ENCODE results near the gene SMARCD2. TPM values are rescaled to one million over a fixed set of nuclear protein-coding genes. Genes with fewer than 3 reads are reported as not detected.
"Not testable (repeated sequence)": the region's sequence is repeated elsewhere in the genome, so short reads cannot be mapped to it uniquely, and the experiment has no call there.

SMARCD2 gene
- total and polyA plus RNA-seq, 2 experiments from 2014 or later, result 39.2 to 40.3 TPM

DNA sequence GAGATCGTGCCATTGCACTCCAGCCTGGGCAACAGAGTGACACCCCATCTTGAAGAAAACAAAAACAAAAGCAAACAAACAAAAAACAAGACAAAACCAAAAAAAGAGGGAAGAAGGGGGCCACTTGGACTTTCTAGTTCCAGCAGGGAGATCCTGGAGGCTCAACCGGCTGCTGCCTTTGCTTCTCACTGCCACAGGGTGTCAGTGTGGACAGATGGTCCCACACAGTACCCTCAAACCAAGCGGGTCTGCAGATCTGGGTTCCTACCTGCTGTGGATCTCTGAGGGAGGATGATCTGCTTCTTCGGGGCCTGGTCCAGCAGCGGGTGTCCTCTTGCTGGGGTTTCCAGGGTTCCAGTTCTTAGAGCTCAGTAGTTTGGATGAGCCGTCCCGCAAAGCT is 24.1 kb upstream of the SMARCD2 start:
- H3K9me3 ChIP-seq (ENCODE audit: low read depth); H3K27me3 ChIP-seq; H3K27ac ChIP-seq: not testable (repeated sequence)

DNA sequence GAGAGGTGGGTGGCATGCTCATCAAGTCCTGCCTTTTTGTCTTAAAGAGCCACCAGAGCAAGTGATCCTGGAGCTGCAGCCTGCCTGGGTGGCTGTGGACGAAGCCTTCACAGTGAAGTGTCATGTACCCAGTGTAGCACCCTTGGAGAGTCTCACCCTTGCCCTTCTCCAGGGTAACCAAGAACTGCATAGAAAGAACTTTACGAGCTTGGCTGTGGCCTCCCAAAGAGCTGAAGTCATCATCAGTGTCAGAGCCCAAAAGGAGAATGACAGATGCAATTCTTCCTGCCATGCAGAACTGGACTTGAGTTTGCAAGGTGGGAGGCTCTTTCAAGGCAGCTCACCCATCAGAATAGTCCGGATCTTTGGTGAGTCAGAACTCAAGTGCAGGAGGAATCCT is 16.8 kb upstream of the SMARCD2 start:
- Histone ChIP-seq H3K27me3 (peaks cover 7% of the 10 kb centered on the region), H3K9me3 (ENCODE audit: low read depth) (no peaks in the 10 kb centered on the region), H3K4me1 (ENCODE audit: low read depth) (no peaks in the 10 kb centered on the region), H3K27ac (no peak overlapping the region), H3K4me3 (no peak overlapping the region), H3K36me3 (no peaks in the 10 kb centered on the region)
- TF ChIP-seq, protein P1, sequence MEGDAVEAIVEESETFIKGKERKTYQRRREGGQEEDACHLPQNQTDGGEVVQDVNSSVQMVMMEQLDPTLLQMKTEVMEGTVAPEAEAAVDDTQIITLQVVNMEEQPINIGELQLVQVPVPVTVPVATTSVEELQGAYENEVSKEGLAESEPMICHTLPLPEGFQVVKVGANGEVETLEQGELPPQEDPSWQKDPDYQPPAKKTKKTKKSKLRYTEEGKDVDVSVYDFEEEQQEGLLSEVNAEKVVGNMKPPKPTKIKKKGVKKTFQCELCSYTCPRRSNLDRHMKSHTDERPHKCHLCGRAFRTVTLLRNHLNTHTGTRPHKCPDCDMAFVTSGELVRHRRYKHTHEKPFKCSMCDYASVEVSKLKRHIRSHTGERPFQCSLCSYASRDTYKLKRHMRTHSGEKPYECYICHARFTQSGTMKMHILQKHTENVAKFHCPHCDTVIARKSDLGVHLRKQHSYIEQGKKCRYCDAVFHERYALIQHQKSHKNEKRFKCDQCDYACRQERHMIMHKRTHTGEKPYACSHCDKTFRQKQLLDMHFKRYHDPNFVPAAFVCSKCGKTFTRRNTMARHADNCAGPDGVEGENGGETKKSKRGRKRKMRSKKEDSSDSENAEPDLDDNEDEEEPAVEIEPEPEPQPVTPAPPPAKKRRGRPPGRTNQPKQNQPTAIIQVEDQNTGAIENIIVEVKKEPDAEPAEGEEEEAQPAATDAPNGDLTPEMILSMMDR (IDR thresholded peaks at IDR 0.05; ENCODE audit: low read depth, low read length), result no peak
- no peak for DNase-seq (ENCODE audit: low read depth in 1 of 2, low spot score in 1 of 2)

More for the DNA sequence above, 24.1 kb upstream of the SMARCD2 start:
- H3K4me3 ChIP-seq; DNase-seq (ENCODE audit: low read depth in 1 of 2, low spot score in 1 of 2); H3K36me3 ChIP-seq; H3K4me1 ChIP-seq (ENCODE audit: low read depth): not testable (repeated sequence)
- TF ChIP-seq, protein P1 (IDR thresholded peaks at IDR 0.05; ENCODE audit: low read depth, low read length), result peak; percentile 11

DNA sequence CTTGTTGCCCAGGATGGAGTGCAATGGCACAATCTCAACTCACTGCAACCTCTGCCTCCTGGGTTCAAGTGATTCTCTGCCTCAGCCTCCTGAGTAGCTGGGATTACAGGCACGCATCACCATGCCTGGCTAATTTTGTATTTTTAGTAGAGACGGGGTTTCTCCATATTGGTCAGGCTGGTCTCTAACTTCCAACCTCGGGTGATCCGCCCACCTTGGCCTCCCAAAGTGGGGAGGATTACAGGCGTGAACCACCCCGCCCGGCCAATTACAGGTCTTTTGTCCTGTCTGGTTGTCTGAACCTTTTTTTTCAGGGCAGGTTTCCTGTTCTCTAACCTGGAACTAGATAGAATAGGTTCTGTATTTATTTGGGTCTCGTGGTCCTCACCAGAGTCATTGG is 13.9 kb upstream of the SMARCD2 start:
- H3K27me3 ChIP-seq; H3K4me1 ChIP-seq (ENCODE audit: low read depth); H3K27ac ChIP-seq; H3K4me3 ChIP-seq; DNase-seq (ENCODE audit: low read depth in 1 of 2, low spot score in 1 of 2); H3K9me3 ChIP-seq (ENCODE audit: low read depth); H3K36me3 ChIP-seq: not testable (repeated sequence)

DNA sequence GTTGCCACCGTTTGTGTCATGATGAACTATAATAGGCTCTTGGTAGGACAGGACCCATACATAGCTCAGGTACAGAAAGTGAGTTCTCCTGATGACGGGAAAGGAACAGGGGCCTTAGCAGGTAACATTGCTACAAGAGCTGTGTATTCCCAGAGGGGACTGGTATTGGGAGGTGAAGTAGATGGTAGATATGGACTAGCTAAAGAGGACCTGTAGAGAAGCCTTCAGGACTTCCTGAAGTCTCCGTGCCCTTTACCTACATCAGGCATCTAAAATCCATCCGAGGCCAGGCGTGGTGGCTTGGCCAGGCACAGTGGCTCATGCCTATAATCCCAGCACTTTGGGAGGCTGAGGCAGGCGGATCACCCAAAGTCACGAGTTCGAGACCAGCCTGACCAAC is 12.7 kb upstream of the SMARCD2 start:
- TF ChIP-seq, protein P1 (IDR thresholded peaks at IDR 0.05; ENCODE audit: low read depth, low read length), result no peak
- DNase-seq (ENCODE audit: low read depth in 1 of 2, low spot score in 1 of 2), result no peak
- Histone ChIP-seq H3K36me3 (no peaks in the 10 kb centered on the region), H3K9me3 (ENCODE audit: low read depth) (no peaks in the 10 kb centered on the region), H3K27me3 (peaks cover 7% of the 10 kb centered on the region), H3K27ac (no peak overlapping the region), H3K4me1 (ENCODE audit: low read depth) (no peaks in the 10 kb centered on the region), H3K4me3 (no peak overlapping the region)

DNA sequence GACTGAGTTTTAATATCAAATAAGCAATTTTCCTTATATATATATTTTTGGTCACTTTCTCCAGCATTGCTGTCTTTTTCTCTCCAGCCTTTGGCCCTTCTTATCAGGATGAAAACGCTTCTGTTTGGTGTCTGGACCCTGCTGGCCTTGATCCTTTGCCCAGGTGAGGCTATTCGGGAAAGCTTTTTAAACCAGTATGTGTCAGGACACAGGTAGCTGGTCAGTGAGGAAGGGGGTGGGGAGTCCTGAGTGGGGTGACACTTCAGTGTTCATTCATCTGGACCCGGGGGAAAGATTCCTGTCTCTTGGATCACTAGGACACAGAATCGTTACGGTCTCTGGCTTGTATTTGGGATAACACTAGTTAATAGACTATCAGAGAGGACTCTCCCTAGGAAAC is 12.2 kb upstream of the SMARCD2 start:
- Histone ChIP-seq H3K27me3 (peaks cover 7% of the 10 kb centered on the region), H3K4me3 (no peak overlapping the region), H3K9me3 (ENCODE audit: low read depth) (no peaks in the 10 kb centered on the region), H3K27ac (no peak overlapping the region), H3K4me1 (ENCODE audit: low read depth) (no peaks in the 10 kb centered on the region), H3K36me3 (no peaks in the 10 kb centered on the region)
- TF ChIP-seq, protein P1 (IDR thresholded peaks at IDR 0.05; ENCODE audit: low read depth, low read length), result no peak
- no peak for DNase-seq (ENCODE audit: low read depth in 1 of 2, low spot score in 1 of 2)

DNA sequence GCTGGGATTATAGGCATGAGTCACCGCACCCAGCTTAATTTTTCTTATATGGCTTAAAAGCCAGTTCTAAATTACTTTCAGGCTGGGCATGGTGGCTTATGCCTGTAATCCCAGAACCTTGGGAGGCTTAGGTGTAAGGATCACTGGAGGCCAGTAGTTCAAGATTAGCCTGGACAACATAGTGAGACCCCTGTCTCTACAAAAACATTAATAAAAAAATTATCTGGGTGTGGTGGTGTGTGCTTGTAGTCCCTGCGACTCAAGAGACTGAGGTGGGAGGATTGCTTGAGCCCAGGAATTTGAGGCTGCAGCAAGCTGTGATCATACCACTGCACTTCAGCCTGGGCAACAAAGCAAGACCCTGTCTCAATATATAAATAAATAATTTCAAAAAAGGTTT is 10.8 kb upstream of the SMARCD2 start:
- Histone ChIP-seq H3K27ac (no peak overlapping the region), H3K9me3 (ENCODE audit: low read depth) (no peaks in the 10 kb centered on the region), H3K27me3 (no peaks in the 10 kb centered on the region), H3K4me1 (ENCODE audit: low read depth) (no peaks in the 10 kb centered on the region), H3K36me3 (no peaks in the 10 kb centered on the region), H3K4me3 (no peak overlapping the region)
- TF ChIP-seq, protein P1 (IDR thresholded peaks at IDR 0.05; ENCODE audit: low read depth, low read length), result no peak
- DNase-seq (ENCODE audit: low read depth in 1 of 2, low spot score in 1 of 2), result no peak
